Smooth muscle cell (in vitro differentiated cells): Measurements from ENCODE around the gene JTB. TPM values are rescaled to one million over a fixed set of nuclear protein-coding genes. Genes with fewer than 3 reads are reported as not detected.
A peak's percentile ranks its signal among the peaks of the same experiment; 100 is the strongest.

Experiments
- DNase-seq: peaks from one replicate; lab custom pipeline; 2025; ENCODE audit not compliant: unreplicated experiment; lab: John Stamatoyannopoulos, UW
- H2AFZ ChIP-seq: fragments of 200-600 bp; sonication (generic); 2 replicates; pipeline ENCODE4 v1.6.0; 2016; ENCODE audit warnings: antibody characterized with exemption, low read depth, mild to moderate bottlenecking
- H3F3A ChIP-seq: fragments of 200-600 bp; sonication (generic); 2 replicates; pipeline ENCODE4 v1.6.0; 2017; ENCODE audit warnings: antibody characterized with exemption, low read depth
- H3K27ac ChIP-seq: fragments of 200-600 bp; sonication (generic); 2 replicates; pipeline ENCODE4 v1.5.1; 2016; ENCODE audit warnings: low read depth, mild to moderate bottlenecking
- H3K27me3 ChIP-seq: fragments of 200-600 bp; sonication (generic); 2 replicates; pipeline ENCODE4 v1.6.1; 2016; ENCODE audit warnings: low read depth, mild to moderate bottlenecking
- H3K36me3 ChIP-seq: fragments of 200-600 bp; sonication (generic); 2 replicates; pipeline ENCODE4 v1.5.1; 2016; ENCODE audit warnings: low read depth
- H3K4me1 ChIP-seq: fragments of 200-600 bp; sonication (generic); 2 replicates; pipeline ENCODE4 v1.5.1; 2016; ENCODE audit warnings: low read depth
- H3K4me2 ChIP-seq: fragments of 200-600 bp; sonication (generic); 2 replicates; pipeline ENCODE4 v1.6.0; 2016; ENCODE audit warnings: mild to moderate bottlenecking
- H3K4me3 ChIP-seq: fragments of 200-600 bp; sonication (generic); 2 replicates; pipeline ENCODE4 v1.5.1; 2016; ENCODE audit warnings: mild to moderate bottlenecking
- H3K79me2 ChIP-seq: fragments of 200-600 bp; sonication (generic); 2 replicates; pipeline ENCODE4 v1.6.0; 2016; ENCODE audit warnings: low read depth, mild to moderate bottlenecking
- H3K9ac ChIP-seq: fragments of 200-600 bp; sonication (generic); 2 replicates; pipeline ENCODE4 v1.6.0; 2016; ENCODE audit warnings: low read depth
- H3K9me3 ChIP-seq: fragments of 200-600 bp; sonication (generic); replicated peaks from 2 replicates; pipeline ENCODE4 v1.5.1; 2016; ENCODE audit warnings: low read depth
- H4K20me1 ChIP-seq: fragments of 200-600 bp; sonication (generic); 2 replicates; pipeline ENCODE4 v1.6.0; 2016; ENCODE audit warnings: low read depth
- CTCF ChIP-seq: fragments of 200-600 bp; sonication (generic); IDR thresholded peaks from 2 replicates; pipeline ENCODE4 v1.5.1; 2017; ENCODE audit warnings: borderline replicate concordance, mild to moderate bottlenecking, antibody characterized with exemption; ENCODE audit not compliant: insufficient read depth, poor library complexity, severe bottlenecking
- WGBS: methylation state at CpG from one replicate; pipeline ENCODE4 v1.1.7; 2016; ENCODE audit warnings: low lambda C conversion rate; 5-methylcytosine and 5-hydroxymethylcytosine counted together
- polyA plus RNA-seq: library from polyadenylated mRNA; unstranded; fragments of >200 nt; fragmentation: Nextera tagmentation; extraction: Ambion mirVana; gene quantifications from 2 replicates; pipeline ENCODE4 v1.2.1, GENCODE V29; 2016
- total RNA-seq: library from RNA; depleted of rRNA; stranded (reverse); fragments of >200 nt; gene quantifications from 2 replicates; pipeline ENCODE4 v1.2.3, GENCODE V29; 2014

JTB gene
- total and polyA plus RNA-seq, 2 experiments from 2014 or later, result 139 to 157 TPM

GRCh38 chr1:153951801-153952200, 25.7 kb downstream of the JTB start:
- H3K36me3 ChIP-seq, result no peaks in the 10 kb centered on the region
- no peaks in the 10 kb centered on the region for H3K4me1 ChIP-seq
- H3K79me2 ChIP-seq, result peaks cover 32% of the 10 kb centered on the region
- no peak overlapping the region for H3K4me3 ChIP-seq
- no peaks in the 10 kb centered on the region for H3K9me3 ChIP-seq
- H3K4me2 ChIP-seq, result no peak overlapping the region
- no peak overlapping the region for H3K9ac ChIP-seq
- peaks cover 36% of the 10 kb centered on the region for H4K20me1 ChIP-seq
- 100% methylated on average over 2 of the region's 2 CpGs for WGBS
- H3K27me3 ChIP-seq, result no peaks in the 10 kb centered on the region
- no peaks in the 10 kb centered on the region for H3F3A ChIP-seq
- no peak overlapping the region for H2AFZ ChIP-seq
- TF ChIP-seq CTCF, result no peak
- no peak overlapping the region for H3K27ac ChIP-seq
- no peak for DNase-seq

- Histone ChIP-seq H3K4me2 (no peak overlapping the region), H3K79me2 (peaks cover 28% of the 10 kb centered on the region), H3K36me3 (no peaks in the 10 kb centered on the region), H3K27ac (no peak overlapping the region), H3K4me3 (no peak overlapping the region), H3K4me1 (no peaks in the 10 kb centered on the region), H4K20me1 (peaks cover 30% of the 10 kb centered on the region), H3K9ac (no peak overlapping the region), H3K9me3 (no peaks in the 10 kb centered on the region), H3K27me3 (no peaks in the 10 kb centered on the region), H2AFZ (no peak overlapping the region), H3F3A (no peaks in the 10 kb centered on the region)
- 98% methylated on average over 8 of the region's 11 CpGs for WGBS
- no peak for TF ChIP-seq CTCF
- no peak for DNase-seq
Measured at GRCh38 chr1:153951183-153951582, 26.3 kb downstream of the JTB start.

- Histone ChIP-seq H3F3A (no peaks in the 10 kb centered on the region), H3K9ac (peak within 1 kb of the TSS; percentile 64), H3K4me3 (peak within 1 kb of the TSS; percentile 96), H3K27ac (peak within 1 kb of the TSS; percentile 62), H3K36me3 (no peaks in the 10 kb centered on the region), H2AFZ (peak within 1 kb of the TSS; percentile 45), H3K27me3 (no peaks in the 10 kb centered on the region), H3K4me1 (no peaks in the 10 kb centered on the region), H3K4me2 (peak within 1 kb of the TSS; percentile 97), H3K79me2 (peaks cover 19% of the 10 kb centered on the region), H4K20me1 (no peaks in the 10 kb centered on the region), H3K9me3 (no peaks in the 10 kb centered on the region)
- DNase-seq, result peak; percentile 40
- WGBS, result 23% methylated on average over 15 of the region's 28 CpGs
- TF ChIP-seq CTCF, result peak; percentile 96
Measured at GRCh38 chr1:153946622-153947241, 30.7 kb downstream of the JTB start, which contains the start of gene DENND4B. Gene DENND4B, minus strand, starts transcription at chr1:153946718. Its CDS starts 2,344 bp downstream, at chr1:153944374.
